Loucy (cell line): ENCODE measurements around the gene HDAC10.

Source experiments
- H2AFZ ChIP-seq: fragments of 200-600 bp; sonication (generic); 2 replicates; pipeline ENCODE4 v1.6.0; 2016; ENCODE audit warnings: antibody characterized with exemption, mild to moderate bottlenecking, low read length, moderate library complexity
- H3F3A ChIP-seq: fragments of 200-600 bp; 2 replicates; pipeline ENCODE4 v1.6.0; 2016; ENCODE audit warnings: antibody characterized with exemption, low read depth, mild to moderate bottlenecking
- H3K27me3 ChIP-seq: fragments of 200-600 bp; sonication (generic); 2 replicates; pipeline ENCODE4 v1.6.1; 2014; ENCODE audit warnings: low read length, mild to moderate bottlenecking; ENCODE audit not compliant: insufficient read depth, poor library complexity, severe bottlenecking
- H3K36me3 ChIP-seq: fragments of 200-600 bp; sonication (generic); 2 replicates; pipeline ENCODE4 v1.6.1; 2016; ENCODE audit warnings: low read length; ENCODE audit not compliant: insufficient read depth
- H3K4me1 ChIP-seq: fragments of 200-600 bp; sonication (generic); 2 replicates; pipeline ENCODE4 v1.5.1; 2014; ENCODE audit warnings: low read length, mild to moderate bottlenecking; ENCODE audit not compliant: insufficient read depth, poor library complexity, severe bottlenecking
- H3K4me2 ChIP-seq: fragments of 200-600 bp; sonication (generic); 2 replicates; pipeline ENCODE4 v1.6.0; 2014; ENCODE audit warnings: antibody characterized with exemption, low read length, low read depth, mild to moderate bottlenecking; ENCODE audit not compliant: poor library complexity, severe bottlenecking
- H3K4me3 ChIP-seq: fragments of 200-600 bp; sonication (generic); 2 replicates; pipeline ENCODE4 v1.5.1; 2014; ENCODE audit warnings: low read length, mild to moderate bottlenecking, mixed read lengths; ENCODE audit not compliant: poor library complexity, severe bottlenecking
- H3K79me2 ChIP-seq: fragments of 200-600 bp; sonication (generic); 2 replicates; pipeline ENCODE4 v1.6.1; 2014; ENCODE audit warnings: low read length; ENCODE audit not compliant: insufficient read depth
- H3K9ac ChIP-seq: fragments of 200-600 bp; sonication (generic); 2 replicates; pipeline ENCODE4 v1.6.0; 2014; ENCODE audit warnings: mild to moderate bottlenecking, low read depth, low read length, moderate library complexity; ENCODE audit not compliant: poor library complexity, severe bottlenecking
- H3K9me2 ChIP-seq: fragments of 200-600 bp; sonication (generic); replicated peaks from 2 replicates; pipeline ENCODE4 v1.6.1; 2016; ENCODE audit warnings: low read depth, low read length, mixed read lengths
- H3K9me3 ChIP-seq: fragments of 200-600 bp; sonication (generic); 2 replicates; pipeline ENCODE4 v1.6.1; 2014; ENCODE audit warnings: mild to moderate bottlenecking, antibody characterized with exemption, low read length, low read depth; ENCODE audit not compliant: insufficient read depth
- H4K20me1 ChIP-seq: fragments of 200-600 bp; sonication (generic); 2 replicates; pipeline ENCODE4 v1.6.0; 2014; ENCODE audit warnings: antibody characterized with exemption, low read length, mild to moderate bottlenecking; ENCODE audit not compliant: insufficient read depth, poor library complexity, severe bottlenecking
- CTCF ChIP-seq: fragments of 200-600 bp; sonication (generic); conservative IDR thresholded peaks from 2 replicates; pipeline ENCODE4 v1.5.1; 2014; ENCODE audit warnings: mild to moderate bottlenecking, antibody characterized with exemption, low read length
- EZH2phosphoT487 ChIP-seq: fragments of 200-600 bp; IDR thresholded peaks from 2 replicates; pipeline ENCODE4 v1.6.1; 2018; ENCODE audit warnings: antibody characterized with exemption, mild to moderate bottlenecking, moderate library complexity, borderline replicate concordance

HDAC10 gene

GRCh38 chr22:50289942-50290630 is 39.0 kb upstream of the HDAC10 start:
- H4K20me1 ChIP-seq = no peaks in the 10 kb centered on the region
- H3F3A ChIP-seq = no peaks in the 10 kb centered on the region
- H2AFZ ChIP-seq = no peak overlapping the region
- no peaks in the 10 kb centered on the region for H3K9me3 ChIP-seq
- H3K4me2 ChIP-seq = no peak overlapping the region
- peaks cover 3% of the 10 kb centered on the region for H3K4me1 ChIP-seq
- H3K79me2 ChIP-seq = no peaks in the 10 kb centered on the region; the same call in 1 of the 2 replicates
- H3K9ac ChIP-seq = no peak overlapping the region
- TF ChIP-seq CTCF (no peak), EZH2phosphoT487 (no peak)
- H3K36me3 ChIP-seq = peaks cover 9% of the 10 kb centered on the region; the same call in 1 of the 2 replicates
- H3K9me2 ChIP-seq = no peaks in the 10 kb centered on the region
- no peak overlapping the region for H3K4me3 ChIP-seq
- no peaks in the 10 kb centered on the region for H3K27me3 ChIP-seq

- H3K4me2 ChIP-seq = no peak overlapping the region
- no peak overlapping the region for H3K9ac ChIP-seq
- H3K9me2 ChIP-seq = no peaks in the 10 kb centered on the region
- peaks cover 3% of the 10 kb centered on the region for H3K4me1 ChIP-seq
- peaks cover 9% of the 10 kb centered on the region; the same call in 1 of the 2 replicates for H3K36me3 ChIP-seq
- H3F3A ChIP-seq = no peaks in the 10 kb centered on the region
- no peak overlapping the region for H3K4me3 ChIP-seq
- H3K9me3 ChIP-seq = no peaks in the 10 kb centered on the region
- H3K27me3 ChIP-seq = no peaks in the 10 kb centered on the region
- H4K20me1 ChIP-seq = no peaks in the 10 kb centered on the region
- no peak overlapping the region for H2AFZ ChIP-seq
- no peak for TF ChIP-seq EZH2phosphoT487
- TF ChIP-seq CTCF = no peak
- no peaks in the 10 kb centered on the region; the same call in 1 of the 2 replicates for H3K79me2 ChIP-seq
These were observed 38.3 kb upstream of the HDAC10 start for GRCh38 chr22:50289151-50289941.

GRCh38 chr22:50287731-50288130 is 36.7 kb upstream of the HDAC10 start:
- no peak overlapping the region for H2AFZ ChIP-seq
- H3K9ac ChIP-seq = no peak overlapping the region
- peaks cover 9% of the 10 kb centered on the region; the same call in 1 of the 2 replicates for H3K36me3 ChIP-seq
- TF ChIP-seq CTCF = no peak
- no peaks in the 10 kb centered on the region for H3K9me2 ChIP-seq
- H3K27me3 ChIP-seq = no peaks in the 10 kb centered on the region
- no peaks in the 10 kb centered on the region for H3K4me1 ChIP-seq
- no peaks in the 10 kb centered on the region for H4K20me1 ChIP-seq
- H3K4me2 ChIP-seq = no peak overlapping the region
- H3K4me3 ChIP-seq = no peak overlapping the region
- H3K9me3 ChIP-seq = no peaks in the 10 kb centered on the region
- H3F3A ChIP-seq = no peaks in the 10 kb centered on the region
- H3K79me2 ChIP-seq = no peaks in the 10 kb centered on the region; the same call in 1 of the 2 replicates
